H1 (cell line): ENCODE data around the gene GAS2. TPM values are rescaled to one million over a fixed set of nuclear protein-coding genes. Genes with fewer than 3 reads are reported as not detected.

Experiments used
- CTCF ChIA-PET: fragments of 300-600 bp; sonication (Branson Sonifier 250); formaldehyde crosslinking; loops from one replicate; lab custom pipeline; 2021; ENCODE audit not compliant: partially characterized antibody; lab: Charles Lee
- POLR2A ChIA-PET: fragments of 300-600 bp; sonication (Branson Sonifier 250); formaldehyde crosslinking; loops from one replicate; lab custom pipeline; 2021; ENCODE audit warnings: inconsistent platforms; ENCODE audit not compliant: partially characterized antibody; lab: Charles Lee
- DNase-seq, 2 experiments: peaks; one replicate each; pipeline versions ENCODE4 v3.0.0 to v3.0.0-alpha.2; 2010 to 2022; ENCODE audit warnings: low spot score in 2 of 2, low read depth in 1 of 2, mixed read lengths in 1 of 2
- FAIRE-seq: peaks from 2 replicates; lab custom pipeline; 2011; peaks lifted over from hg19 to GRCh38; lab: Jason Lieb, UNC
- H2AFZ ChIP-seq: 2 replicates; pipeline ENCODE4 v1.8.1; 2012; ENCODE audit warnings: low read length, inconsistent platforms
- H2AK5ac ChIP-seq: 2 replicates; pipeline ENCODE4 v1.6.1; 2013; ENCODE audit warnings: low read depth, low read length
- H2BK120ac ChIP-seq: replicated peaks from 2 replicates; pipeline ENCODE3; 2013; ENCODE audit warnings: low read depth, low read length, inconsistent platforms
- H2BK12ac ChIP-seq: 2 replicates; pipeline ENCODE4 v1.6.1; 2013; ENCODE audit warnings: low read depth, low read length
- H2BK15ac ChIP-seq: 2 replicates; pipeline ENCODE4 v1.6.1; 2013; ENCODE audit warnings: low read length
- H2BK20ac ChIP-seq: 2 replicates; pipeline ENCODE4 v1.6.1; 2013; ENCODE audit warnings: low read length
- H2BK5ac ChIP-seq: 2 replicates; pipeline ENCODE4 v1.6.1; 2013; ENCODE audit warnings: low read depth, low read length
- H3K14ac ChIP-seq: 2 replicates; pipeline ENCODE4 v1.6.1; 2013; ENCODE audit warnings: inconsistent platforms; ENCODE audit not compliant: insufficient read length
- H3K18ac ChIP-seq: 2 replicates; pipeline ENCODE4 v1.6.1; 2013; ENCODE audit warnings: low read length; ENCODE audit errors: extremely low read depth
- H3K23ac ChIP-seq: 2 replicates; pipeline ENCODE4 v1.6.1; 2013; ENCODE audit warnings: inconsistent platforms; ENCODE audit not compliant: insufficient read length
- H3K23me2 ChIP-seq: 2 replicates; pipeline ENCODE4 v1.6.1; 2013; ENCODE audit warnings: low read depth, low read length
- H3K27ac ChIP-seq: 2 replicates; pipeline ENCODE4 v1.6.1; 2011; ENCODE audit warnings: low read depth, low read length, inconsistent platforms
- H3K27me3 ChIP-seq, 4 experiments: replicated peaks in 1 of 4; 1 replicate in 1 of 4; 2 replicates in 3 of 4; pipeline versions ENCODE4 v1.6.1 to v1.8.1; 2011 to 2013; ENCODE audit warnings: low read length in 3 of 4, mild to moderate bottlenecking in 3 of 4, inconsistent platforms in 2 of 4, mixed read lengths in 2 of 4, moderate library complexity in 1 of 4; ENCODE audit not compliant: control insufficient read depth in 3 of 4, insufficient read depth in 3 of 4; ENCODE audit errors: extremely low read depth in 1 of 4
- H3K36me3 ChIP-seq, 4 experiments: 2 replicates each; pipeline versions ENCODE4 v1.6.1 to v1.8.1; 2011 to 2013; ENCODE audit warnings: mild to moderate bottlenecking in 4 of 4, low read length in 3 of 4, moderate library complexity in 2 of 4, control low read depth in 1 of 4, inconsistent platforms in 1 of 4; ENCODE audit not compliant: insufficient read depth in 4 of 4, control insufficient read depth in 2 of 4
- H3K4ac ChIP-seq: replicated peaks from 2 replicates; pipeline ENCODE3; 2013; ENCODE audit warnings: low read length, low read depth, mixed read lengths, inconsistent platforms; ENCODE audit not compliant: insufficient read length
- H3K4me1 ChIP-seq, 4 experiments: replicated peaks in 1 of 4; 1 replicate in 1 of 4; 2 replicates in 3 of 4; pipeline versions ENCODE4 v1.6.1 to v1.8.1; 2011 to 2013; ENCODE audit warnings: low read length in 3 of 4, inconsistent platforms in 2 of 4, mixed read lengths in 1 of 4; ENCODE audit not compliant: insufficient read depth in 4 of 4, control insufficient read depth in 3 of 4
- H3K4me2 ChIP-seq, 2 experiments: 2 replicates each; pipeline versions ENCODE4 v1.6.1 to v1.8.1; 2011 to 2013; ENCODE audit warnings: low read depth in 2 of 2, low read length in 2 of 2, control low read depth in 1 of 2, inconsistent platforms in 1 of 2, mild to moderate bottlenecking in 1 of 2; ENCODE audit not compliant: insufficient read depth in 1 of 2
- H3K4me3 ChIP-seq, 4 experiments: fragments of 200-600, 300-600 bp in 1 of 4; sonication (generic), shearing (Covaris generic), sonication (Bioruptor Twin) in 1 of 4; 2 replicates each; pipeline versions ENCODE4 v1.5.1 to v1.8.1; 2011 to 2016; ENCODE audit warnings: low read length in 4 of 4, low read depth in 3 of 4, control low read depth in 2 of 4, inconsistent platforms in 2 of 4, mild to moderate bottlenecking in 2 of 4, mixed read lengths in 1 of 4, moderate library complexity in 1 of 4; ENCODE audit not compliant: insufficient read depth in 2 of 4; ENCODE audit errors: extremely low read depth in 1 of 4
- H3K56ac ChIP-seq: replicated peaks from 2 replicates; pipeline ENCODE3; 2013; ENCODE audit warnings: low read depth, mild to moderate bottlenecking, mixed read lengths, low read length, inconsistent platforms; ENCODE audit not compliant: insufficient read length
- H3K79me1 ChIP-seq: 2 replicates; pipeline ENCODE4 v1.6.1; 2013; ENCODE audit warnings: low read depth, low read length, control low read depth
- H3K79me2 ChIP-seq, 2 experiments: 2 replicates each; pipeline versions ENCODE4 v1.6.1 to v1.8.1; 2012 to 2013; ENCODE audit warnings: low read length in 2 of 2, mild to moderate bottlenecking in 2 of 2, inconsistent platforms in 1 of 2; ENCODE audit not compliant: insufficient read depth in 2 of 2, control insufficient read depth in 1 of 2
- H3K9ac ChIP-seq, 4 experiments: replicated peaks in 1 of 4; 1 replicate in 1 of 4; 2 replicates in 3 of 4; pipeline versions ENCODE4 v1.6.1 to v1.8.1; 2011 to 2013; ENCODE audit warnings: low read depth in 3 of 4, low read length in 3 of 4, control low read depth in 2 of 4, mild to moderate bottlenecking in 2 of 4, moderate library complexity in 2 of 4, inconsistent platforms in 1 of 4; ENCODE audit errors: extremely low read depth in 1 of 4
- H3K9me3 ChIP-seq, 2 experiments: 2 replicates each; pipeline versions ENCODE4 v1.6.1 to v1.8.1; 2012 to 2013; ENCODE audit warnings: mild to moderate bottlenecking in 2 of 2, moderate library complexity in 2 of 2, control low read depth in 1 of 2, inconsistent platforms in 1 of 2, low read depth in 1 of 2, low read length in 1 of 2, mixed read lengths in 1 of 2; ENCODE audit not compliant: insufficient read depth in 2 of 2
- H4K20me1 ChIP-seq, 2 experiments: replicated peaks in 1 of 2; 2 replicates each; pipeline versions ENCODE3 to v1.8.1; 2011 to 2013; ENCODE audit warnings: inconsistent platforms in 2 of 2, low read length in 2 of 2, mild to moderate bottlenecking in 1 of 2; ENCODE audit not compliant: insufficient read depth in 2 of 2, control insufficient read depth in 1 of 2
- H4K5ac ChIP-seq: 2 replicates; pipeline ENCODE4 v1.6.1; 2013; ENCODE audit warnings: low read length, low read depth, mixed read lengths, inconsistent platforms; ENCODE audit not compliant: insufficient read length
- H4K8ac ChIP-seq: 2 replicates; pipeline ENCODE4 v1.8.0; 2013; ENCODE audit warnings: mild to moderate bottlenecking, moderate library complexity, low read length, inconsistent platforms; ENCODE audit not compliant: insufficient read depth; ENCODE audit errors: extremely low read depth
- H4K91ac ChIP-seq: replicated peaks from 2 replicates; pipeline ENCODE3; 2013; ENCODE audit warnings: low read length, mixed read lengths, inconsistent platforms; ENCODE audit not compliant: insufficient read length
- CBX8 ChIP-seq: fragments of 300-800, 300-1000 bp; sonication (generic); IDR thresholded peaks from 2 replicates; pipeline ENCODE4 v1.7.1; 2016; ENCODE audit warnings: low read depth, low read length, borderline replicate concordance
- CEBPB ChIP-seq: IDR thresholded peaks from 2 replicates; pipeline ENCODE4 v1.6.1; 2012; ENCODE audit warnings: low read depth, low read length
- CREB1 ChIP-seq: IDR thresholded peaks from 2 replicates; pipeline ENCODE4 v1.6.1; 2012; ENCODE audit warnings: inconsistent platforms
- JUN ChIP-seq: IDR thresholded peaks from 2 replicates; pipeline ENCODE4 v1.6.1; 2011; ENCODE audit warnings: low read depth, mild to moderate bottlenecking, improper control_type of control experiment, low read length
- NANOG ChIP-seq: IDR thresholded peaks from 2 replicates; pipeline ENCODE4 v1.6.1; 2011; ENCODE audit warnings: low read length, low read depth, mild to moderate bottlenecking, inconsistent platforms; ENCODE audit not compliant: insufficient read depth, poor library complexity, severe bottlenecking
- PHF8 ChIP-seq: fragments of 200-600 bp; sonication (generic); conservative IDR thresholded peaks from 2 replicates; pipeline ENCODE4 v1.7.1; 2012; ENCODE audit warnings: low read depth, mild to moderate bottlenecking, inconsistent platforms, low read length, moderate library complexity
- POLR2A ChIP-seq, 2 experiments: IDR thresholded peaks; 1 replicate in 1 of 2; 2 replicates in 1 of 2; pipeline ENCODE4 v1.6.1; 2011; ENCODE audit warnings: low read depth in 2 of 2, low read length in 2 of 2, mild to moderate bottlenecking in 2 of 2; ENCODE audit errors: control extremely low read depth in 1 of 2
- SP4 ChIP-seq: IDR thresholded peaks from 2 replicates; pipeline ENCODE4 v1.6.1; 2012; ENCODE audit warnings: low read length, inconsistent platforms
- TEAD4 ChIP-seq: IDR thresholded peaks from 2 replicates; pipeline ENCODE4 v1.6.1; 2012; ENCODE audit warnings: low read depth, low read length, inconsistent platforms, mixed read lengths
- WGBS, 2 experiments: shearing (Covaris generic) in 1 of 2; methylation state at CpG; one replicate each; pipeline versions ENCODE4 v1.1.6 to v1.1.7; 2013 to 2015; ENCODE audit warnings: low lambda C conversion rate in 2 of 2, mixed read lengths in 2 of 2, inconsistent platforms in 1 of 2, low coverage in 1 of 2, missing lambda C conversion rate in 1 of 2; ENCODE audit not compliant: insufficient replicate concordance in 2 of 2, insufficient coverage in 1 of 2, insufficient read length in 1 of 2; ENCODE audit errors: extremely low coverage in 1 of 2, missing lambda C conversion rate in 1 of 2; 5-methylcytosine and 5-hydroxymethylcytosine counted together
- polyA plus RNA-seq, 7 experiments: library from polyadenylated mRNA; depleted of rRNA in 3 of 7; stranded (reverse) in 5 of 7; unstranded in 2 of 7; fragments of >200 nt in 5 of 7; fragments of 200-250 nt in 2 of 7; gene quantifications; 1 replicate in 5 of 7; 2 replicates in 1 of 7; 4 replicates in 1 of 7; pipeline versions ENCODE4 v1.2.1 to v1.2.3, GENCODE V29; 2011 to 2013; ENCODE audit warnings: missing spikeins in 2 of 7, mixed read lengths in 2 of 7
- total RNA-seq: library from RNA; stranded (reverse); fragmentation: NEBNext Ultra II Directional; extraction: Animal tissue kit (Norgen Biotek cat#: 25700); gene quantifications from 2 replicates; pipeline ENCODE4 v1.2.1, GENCODE V29; 2021
- TF ChIP-seq, protein P1 (sequence below): IDR thresholded peaks from 2 replicates; pipeline ENCODE4 v1.6.1; 2012; ENCODE audit warnings: inconsistent platforms
- TF ChIP-seq, protein P2 (sequence below): IDR thresholded peaks from 2 replicates; pipeline ENCODE4 v1.6.1; 2012; ENCODE audit warnings: inconsistent platforms
- TF ChIP-seq, protein P3 (sequence below): IDR thresholded peaks from 2 replicates; pipeline ENCODE4 v1.6.1; 2012; ENCODE audit warnings: low read length, inconsistent platforms

GAS2 gene
- total and polyA plus RNA-seq, 2 of the 8 experiments (the other 6 are each of a cell fraction or from before 2014, with no cell fraction given): 0.70 to 1.7 TPM

DNA sequence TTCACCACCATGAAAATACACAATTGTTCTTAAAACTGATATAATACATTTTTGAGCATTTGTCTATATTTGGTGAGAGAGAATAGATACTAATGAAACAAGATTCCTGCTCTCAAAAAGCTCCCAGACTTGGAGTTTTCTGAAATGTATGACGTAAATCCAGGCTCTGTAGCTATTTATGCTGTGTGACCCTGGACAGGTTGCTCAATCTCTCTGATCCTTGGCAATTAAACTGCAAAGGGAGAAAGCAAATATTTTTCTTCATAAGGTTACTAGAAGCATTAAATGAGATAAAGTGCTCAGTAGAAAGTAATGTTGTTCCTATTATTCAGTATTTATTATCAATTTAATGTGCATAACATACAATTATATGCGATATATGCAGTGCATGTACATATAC lies 120.6 kb downstream of the GAS2 start:
- FAIRE-seq (no peak), DNase-seq (no peak)
- Histone ChIP-seq H4K91ac (no peak overlapping the region), H2BK12ac (no peak overlapping the region), H3K4me1 (no peaks in the 10 kb centered on the region), H2AFZ (no peak overlapping the region), H2BK15ac (no peak overlapping the region), H2BK5ac (no peak overlapping the region), H3K4me3 (no peak overlapping the region), H3K56ac (no peak overlapping the region), H4K5ac (no peak overlapping the region), H3K9me3 (no peaks in the 10 kb centered on the region), H3K27ac (no peak overlapping the region), H3K18ac (no peak overlapping the region), H3K79me1 (no peaks in the 10 kb centered on the region), H3K79me2 (no peaks in the 10 kb centered on the region), H2BK120ac (no peak overlapping the region), H2AK5ac (no peak overlapping the region), H3K14ac (no peak overlapping the region), H3K4me2 (no peak overlapping the region), H3K23me2 (no peaks in the 10 kb centered on the region), H3K23ac (no peak overlapping the region), H2BK20ac (no peak overlapping the region), H4K8ac (no peak overlapping the region), H3K27me3 (no peaks in the 10 kb centered on the region), H3K36me3 (no peaks in the 10 kb centered on the region), H3K4ac (no peak overlapping the region), H4K20me1 (no peaks in the 10 kb centered on the region), H3K9ac (no peak overlapping the region)
- ChIA-PET POLR2A (no interaction called here), CTCF (interaction anchor here (0.6 to 2.4 kb wide), 26 partner anchors 9 to 617 kb away, joined by 3 to 14 read pairs (median 4); no protein-coding TSS in a partner anchor)
- WGBS, 2 experiments: 81% methylated on average over 2 of the region's 2 CpGs; no CpG with 5 or more reads in 1 of the 2 experiments
- TF ChIP-seq TEAD4 (no peak), JUN (no peak), CEBPB (no peak), NANOG (no peak), CREB1 (no peak), SP4 (no peak), POLR2A (IDR thresholded peaks at IDR 0.05; ENCODE audit: control extremely low read depth in 1 of 2, low read depth in 2 of 2, low read length in 2 of 2) (no peak), PHF8 (no peak), CBX8 (no peak)
- TF ChIP-seq, protein P1, sequence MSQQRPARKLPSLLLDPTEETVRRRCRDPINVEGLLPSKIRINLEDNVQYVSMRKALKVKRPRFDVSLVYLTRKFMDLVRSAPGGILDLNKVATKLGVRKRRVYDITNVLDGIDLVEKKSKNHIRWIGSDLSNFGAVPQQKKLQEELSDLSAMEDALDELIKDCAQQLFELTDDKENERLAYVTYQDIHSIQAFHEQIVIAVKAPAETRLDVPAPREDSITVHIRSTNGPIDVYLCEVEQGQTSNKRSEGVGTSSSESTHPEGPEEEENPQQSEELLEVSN: no peak
- TF ChIP-seq, protein P2, sequence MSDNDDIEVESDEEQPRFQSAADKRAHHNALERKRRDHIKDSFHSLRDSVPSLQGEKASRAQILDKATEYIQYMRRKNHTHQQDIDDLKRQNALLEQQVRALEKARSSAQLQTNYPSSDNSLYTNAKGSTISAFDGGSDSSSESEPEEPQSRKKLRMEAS: no peak
- TF ChIP-seq, protein P3, sequence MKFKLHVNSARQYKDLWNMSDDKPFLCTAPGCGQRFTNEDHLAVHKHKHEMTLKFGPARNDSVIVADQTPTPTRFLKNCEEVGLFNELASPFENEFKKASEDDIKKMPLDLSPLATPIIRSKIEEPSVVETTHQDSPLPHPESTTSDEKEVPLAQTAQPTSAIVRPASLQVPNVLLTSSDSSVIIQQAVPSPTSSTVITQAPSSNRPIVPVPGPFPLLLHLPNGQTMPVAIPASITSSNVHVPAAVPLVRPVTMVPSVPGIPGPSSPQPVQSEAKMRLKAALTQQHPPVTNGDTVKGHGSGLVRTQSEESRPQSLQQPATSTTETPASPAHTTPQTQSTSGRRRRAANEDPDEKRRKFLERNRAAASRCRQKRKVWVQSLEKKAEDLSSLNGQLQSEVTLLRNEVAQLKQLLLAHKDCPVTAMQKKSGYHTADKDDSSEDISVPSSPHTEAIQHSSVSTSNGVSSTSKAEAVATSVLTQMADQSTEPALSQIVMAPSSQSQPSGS: no peak
